ENCODE data around the gene NEURL2. TPM values are rescaled to one million over a fixed set of nuclear protein-coding genes. Genes with fewer than 3 reads are reported as not detected.

NEURL2 gene
- total RNA-seq, 1 donor from 2014 or later: 6.5 TPM

Other genes with a start within 250 kb of the NEURL2 start
- not detected for gene WFDC11, start 221.0 kb downstream of the NEURL2 start, total RNA-seq
- not detected for gene WFDC13, start 189.2 kb downstream of the NEURL2 start, total RNA-seq
- gene WFDC10B, start 186.2 kb downstream of the NEURL2 start, total RNA-seq: not detected
- not detected for gene SPINT4, start 168.9 kb downstream of the NEURL2 start, total RNA-seq
- 0.54 TPM for gene WFDC3, start 99.3 kb downstream of the NEURL2 start, total RNA-seq
- 14.5 TPM for gene DNTTIP1, start 99.3 kb downstream of the NEURL2 start, total RNA-seq
- 1.1 TPM for gene UBE2C, start 78.6 kb downstream of the NEURL2 start, total RNA-seq
- 0.43 TPM for gene TNNC2, start 63.9 kb downstream of the NEURL2 start, total RNA-seq
- 22.1 TPM for gene SNX21, start 57.4 kb downstream of the NEURL2 start, total RNA-seq
- 28.1 TPM for gene ACOT8, start 33.8 kb downstream of the NEURL2 start, total RNA-seq
- 1.4 TPM for gene ZSWIM3, start 33.6 kb downstream of the NEURL2 start, total RNA-seq
- 10.1 TPM for gene ZSWIM1, start 10.0 kb downstream of the NEURL2 start, total RNA-seq
- gene SPATA25, start 3.6 kb downstream of the NEURL2 start, total RNA-seq: 1.7 TPM
- gene CTSA, start 127 bp upstream of the NEURL2 start, total RNA-seq: 113 TPM
- 118 TPM for gene PLTP, start 20.9 kb upstream of the NEURL2 start, total RNA-seq
- 21.8 TPM for gene PCIF1, start 43.5 kb upstream of the NEURL2 start, total RNA-seq
- 7.6 TPM for gene ZNF335, start 81.0 kb upstream of the NEURL2 start, total RNA-seq
- 0.48 TPM for gene MMP9, start 117.7 kb upstream of the NEURL2 start, total RNA-seq
- not detected for gene SLC12A5, start 138.0 kb upstream of the NEURL2 start, total RNA-seq
- gene NCOA5, start 198.8 kb upstream of the NEURL2 start, total RNA-seq: 23.0 TPM
- gene CD40, start 227.1 kb upstream of the NEURL2 start, total RNA-seq: 7.4 TPM